Measurements from ENCODE around the gene NPAS3.

DNA sequence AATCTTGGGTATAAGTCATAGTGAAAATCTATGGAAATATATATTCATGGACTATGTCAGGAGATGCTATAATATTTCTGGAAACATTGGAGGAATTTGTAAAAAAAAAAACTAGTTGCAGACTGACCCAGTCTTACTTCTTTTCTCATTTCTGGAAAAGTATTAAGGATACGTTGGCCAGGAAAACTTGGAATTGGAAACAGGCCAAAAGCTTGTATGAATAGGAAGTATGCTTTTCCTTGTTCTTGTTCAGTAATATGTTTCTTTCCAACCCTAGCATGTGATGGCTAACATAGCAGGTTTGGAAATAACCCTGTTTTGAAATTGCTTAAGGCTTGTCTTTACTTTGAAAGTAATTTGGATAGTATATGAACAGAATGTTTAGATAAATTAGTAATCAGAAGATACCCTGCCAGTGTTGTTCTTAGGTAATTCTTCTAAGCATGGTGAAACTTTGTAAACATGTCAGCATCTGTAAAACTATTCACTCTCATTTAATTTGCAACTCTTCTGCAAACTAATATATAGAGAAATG, 316.2 kb downstream of the NPAS3 start:
- TF ChIP-seq, protein P1, sequence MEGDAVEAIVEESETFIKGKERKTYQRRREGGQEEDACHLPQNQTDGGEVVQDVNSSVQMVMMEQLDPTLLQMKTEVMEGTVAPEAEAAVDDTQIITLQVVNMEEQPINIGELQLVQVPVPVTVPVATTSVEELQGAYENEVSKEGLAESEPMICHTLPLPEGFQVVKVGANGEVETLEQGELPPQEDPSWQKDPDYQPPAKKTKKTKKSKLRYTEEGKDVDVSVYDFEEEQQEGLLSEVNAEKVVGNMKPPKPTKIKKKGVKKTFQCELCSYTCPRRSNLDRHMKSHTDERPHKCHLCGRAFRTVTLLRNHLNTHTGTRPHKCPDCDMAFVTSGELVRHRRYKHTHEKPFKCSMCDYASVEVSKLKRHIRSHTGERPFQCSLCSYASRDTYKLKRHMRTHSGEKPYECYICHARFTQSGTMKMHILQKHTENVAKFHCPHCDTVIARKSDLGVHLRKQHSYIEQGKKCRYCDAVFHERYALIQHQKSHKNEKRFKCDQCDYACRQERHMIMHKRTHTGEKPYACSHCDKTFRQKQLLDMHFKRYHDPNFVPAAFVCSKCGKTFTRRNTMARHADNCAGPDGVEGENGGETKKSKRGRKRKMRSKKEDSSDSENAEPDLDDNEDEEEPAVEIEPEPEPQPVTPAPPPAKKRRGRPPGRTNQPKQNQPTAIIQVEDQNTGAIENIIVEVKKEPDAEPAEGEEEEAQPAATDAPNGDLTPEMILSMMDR (IDR thresholded peaks at IDR 0.05): no peak
- no peak for TF ChIP-seq POLR2A (IDR thresholded peaks at IDR 0.05)
